Effector CD8-positive, alpha-beta T cell (primary cell): Measurements from ENCODE around the gene SNTG2.

Experiments
- DNase-seq: peaks from one replicate; lab custom pipeline; 2025; lab: John Stamatoyannopoulos, UW

Gene SNTG2

DNA sequence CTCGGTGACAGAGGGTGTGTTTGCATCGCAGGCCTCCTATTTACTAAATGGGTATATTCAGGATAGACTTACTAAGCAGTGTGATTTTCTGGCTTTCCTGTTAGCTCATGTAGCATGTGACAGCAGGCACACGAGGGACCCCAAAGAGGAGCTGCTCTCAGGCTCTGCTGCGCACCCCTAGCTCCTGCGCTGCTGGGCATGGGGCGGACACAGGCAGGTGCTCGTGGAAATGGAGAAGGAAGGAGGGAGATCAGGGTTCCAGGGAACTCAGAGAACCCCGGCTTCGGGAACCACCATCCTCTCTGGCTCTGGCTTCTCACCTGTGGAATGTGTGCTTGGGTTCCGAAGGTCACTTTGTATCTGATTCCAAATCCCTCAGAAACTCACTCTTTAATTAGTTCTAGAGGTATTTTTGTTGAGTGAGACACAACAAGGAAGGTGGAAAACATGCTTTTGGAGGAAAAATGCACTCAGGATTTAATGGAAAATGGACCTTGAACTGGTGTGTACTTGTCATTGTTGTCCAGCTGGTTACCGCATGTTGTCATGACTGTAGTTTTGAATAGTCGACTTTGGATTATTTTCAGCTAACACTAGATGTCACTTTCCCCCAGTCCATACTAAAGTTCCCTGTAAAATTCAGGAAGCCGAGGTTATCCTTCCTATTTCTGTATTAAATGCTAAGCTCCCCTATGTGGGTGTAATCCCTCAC is 3.5 kb downstream of the SNTG2 start:
- DNase-seq: no peak

GRCh38 chr2:954687-955000 is 4.0 kb downstream of the SNTG2 start:
- no peak for DNase-seq

- no peak for DNase-seq
Observed at GRCh38 chr2:955829-956731, 5.4 kb downstream of the SNTG2 start.

- DNase-seq: no peak
Observed at GRCh38 chr2:959457-959856, 8.8 kb downstream of the SNTG2 start.

DNA sequence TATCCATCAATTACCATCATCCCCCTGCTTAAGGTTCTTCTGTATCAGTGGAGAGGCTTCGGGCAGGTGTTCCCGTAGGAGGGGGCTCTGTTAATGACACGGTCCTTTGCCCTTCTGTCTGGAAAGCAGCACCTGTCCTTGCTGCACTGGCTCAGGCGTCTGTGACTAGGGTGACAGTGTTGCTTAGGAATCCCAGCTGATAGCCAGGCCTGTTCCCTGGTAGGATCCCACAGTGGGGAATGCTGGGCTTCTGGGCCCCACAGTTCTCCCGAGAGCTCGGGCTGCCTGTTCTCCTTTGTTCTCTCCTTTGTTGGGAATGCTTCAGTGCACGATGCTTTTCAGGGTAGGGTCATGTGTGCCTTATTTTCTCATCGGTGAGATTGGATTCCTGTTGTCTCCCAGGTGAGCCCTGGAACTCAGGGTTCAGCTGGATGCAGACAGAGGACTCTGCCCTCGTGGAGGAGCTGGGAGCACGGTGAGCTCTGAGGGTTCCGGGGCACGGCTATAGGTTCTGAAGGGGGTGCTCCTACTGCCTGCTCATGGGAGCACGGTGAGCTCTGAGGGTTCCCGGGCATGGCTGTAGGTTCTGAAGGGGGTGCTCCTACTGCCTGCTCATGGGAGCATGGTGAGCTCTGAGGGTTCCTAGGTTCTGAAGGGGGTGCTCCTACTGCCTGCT is 9.6 kb downstream of the SNTG2 start:
- no peak for DNase-seq

DNA sequence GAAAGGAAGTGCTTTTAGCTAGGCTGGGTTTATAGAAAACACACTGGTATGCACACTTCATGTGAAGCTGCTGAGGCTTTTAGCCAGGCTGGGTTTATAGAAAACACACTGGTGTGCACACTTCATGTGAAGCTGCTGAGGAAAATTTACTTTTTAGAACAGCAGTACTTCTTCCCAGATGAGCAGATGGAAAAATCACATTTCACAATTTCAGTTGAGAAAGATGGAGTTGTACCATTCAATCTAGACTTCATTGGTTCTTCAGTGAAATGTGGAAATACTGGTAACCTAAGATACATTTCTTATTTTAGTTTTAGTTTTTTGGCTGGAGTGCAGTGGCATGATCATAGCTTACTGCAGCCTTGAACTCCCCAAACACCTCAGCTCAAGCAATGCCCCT is 11.1 kb downstream of the SNTG2 start:
- DNase-seq: no peak

- no peak for DNase-seq
Observed at GRCh38 chr2:963876-964275, 13.2 kb downstream of the SNTG2 start.

DNA sequence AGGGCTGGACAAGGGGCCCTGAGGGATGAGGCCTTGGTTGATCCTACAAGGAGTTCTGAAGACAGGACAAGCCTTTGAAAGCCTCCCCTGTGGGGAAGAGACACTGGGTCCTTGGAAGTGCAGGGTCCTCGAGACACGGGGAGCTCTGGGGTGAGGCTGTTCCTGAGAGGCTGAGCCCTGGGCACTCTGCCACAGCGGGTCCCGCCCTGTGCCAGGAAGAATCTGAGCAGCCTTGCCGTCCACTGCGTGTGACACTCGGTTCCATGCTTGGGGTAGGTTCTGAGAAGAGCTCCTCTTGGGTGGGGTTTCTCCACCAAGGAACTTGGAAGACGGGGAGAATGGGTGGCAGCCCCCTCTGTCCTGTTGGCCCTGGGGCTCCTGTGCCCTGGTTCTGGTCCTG is 13.9 kb downstream of the SNTG2 start:
- DNase-seq: no peak

- DNase-seq: no peak
Observed at GRCh38 chr2:965640-966147, 15.0 kb downstream of the SNTG2 start.

- no peak for DNase-seq
Observed at GRCh38 chr2:973129-973528, 22.5 kb downstream of the SNTG2 start.

- DNase-seq: no peak
Observed at GRCh38 chr2:974054-974453, 23.4 kb downstream of the SNTG2 start.

DNA sequence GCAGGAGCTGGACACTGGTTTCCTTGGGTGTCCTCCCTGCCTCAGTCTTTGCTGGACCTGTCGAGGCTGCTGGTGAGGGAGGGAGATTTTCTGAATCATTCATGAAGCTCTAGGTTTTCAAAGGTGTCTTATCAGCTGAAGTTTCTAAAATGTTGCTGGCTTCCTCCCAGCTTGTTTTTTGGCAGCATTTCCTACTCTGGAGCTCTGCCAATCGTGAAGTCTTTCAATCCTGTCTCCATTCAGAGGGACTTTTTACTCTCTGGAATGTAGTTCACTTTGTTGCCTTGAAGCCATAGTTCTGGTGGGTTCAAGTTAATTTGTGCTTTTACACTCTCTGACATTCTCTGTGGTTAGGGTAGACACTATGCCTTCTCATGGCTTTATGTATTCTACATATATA is 23.9 kb downstream of the SNTG2 start:
- no peak for DNase-seq

GRCh38 chr2:975095-975494 is 24.4 kb downstream of the SNTG2 start:
- DNase-seq: no peak

DNA sequence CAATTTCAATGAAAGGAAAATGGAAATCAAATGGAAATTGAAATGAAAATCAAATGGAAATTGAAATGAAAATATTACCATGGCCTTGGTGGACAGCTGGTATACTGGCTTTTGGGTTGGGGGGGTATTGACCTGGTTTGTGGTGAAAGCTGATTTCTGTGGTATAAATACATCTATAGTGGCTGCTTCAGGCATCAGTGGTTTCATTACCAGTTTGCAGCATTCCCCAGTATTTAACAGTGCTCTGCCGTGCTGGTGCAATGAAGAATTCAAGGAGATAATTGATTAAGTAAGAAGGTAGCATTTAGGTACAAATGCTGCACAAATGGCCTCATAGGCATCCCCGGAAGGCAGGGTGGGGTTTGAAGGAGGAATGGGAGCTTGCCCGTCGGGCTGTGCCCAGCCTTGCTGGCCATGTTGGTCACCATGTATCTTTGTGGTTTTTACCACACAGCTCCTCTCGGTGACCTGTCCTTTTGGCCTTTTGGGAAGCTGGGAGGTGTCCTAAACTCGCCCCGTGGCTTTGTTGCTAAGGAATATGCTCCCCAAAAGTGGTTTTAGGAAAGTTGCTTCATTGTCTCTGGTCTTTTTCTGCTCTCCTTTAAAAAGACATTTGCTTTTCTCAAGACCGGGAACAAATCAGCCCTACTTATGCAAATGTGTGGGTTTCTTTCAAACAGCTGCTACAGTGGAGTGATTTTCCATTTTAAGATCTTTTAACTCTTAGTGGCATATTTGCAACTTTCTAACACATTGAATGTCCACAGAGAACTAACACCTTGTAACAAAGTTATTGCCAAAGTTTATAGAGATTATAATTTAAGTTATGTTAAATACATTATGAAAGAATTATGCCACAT is 28.6 kb downstream of the SNTG2 start:
- no peak for DNase-seq

- no peak for DNase-seq
Observed at GRCh38 chr2:980176-980575, 29.5 kb downstream of the SNTG2 start.

GRCh38 chr2:981258-981657 is 30.6 kb downstream of the SNTG2 start:
- no peak for DNase-seq

DNA sequence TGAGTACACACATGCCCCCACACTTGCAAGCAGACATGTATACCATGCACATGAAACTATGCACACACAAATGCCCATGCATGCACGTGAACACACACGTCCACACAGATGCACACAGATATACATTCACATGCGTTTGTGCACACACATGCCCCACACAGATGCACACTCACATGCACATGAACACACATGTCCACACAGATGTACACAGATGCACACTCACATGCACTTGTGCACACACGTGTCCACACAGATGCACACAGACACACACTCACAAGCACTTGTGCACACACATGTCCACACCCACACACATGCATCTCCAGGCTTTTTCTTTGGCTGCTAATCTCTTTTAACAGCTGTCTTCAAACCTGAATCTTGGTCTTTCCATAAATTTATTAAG is 31.1 kb downstream of the SNTG2 start:
- no peak for DNase-seq

DNA sequence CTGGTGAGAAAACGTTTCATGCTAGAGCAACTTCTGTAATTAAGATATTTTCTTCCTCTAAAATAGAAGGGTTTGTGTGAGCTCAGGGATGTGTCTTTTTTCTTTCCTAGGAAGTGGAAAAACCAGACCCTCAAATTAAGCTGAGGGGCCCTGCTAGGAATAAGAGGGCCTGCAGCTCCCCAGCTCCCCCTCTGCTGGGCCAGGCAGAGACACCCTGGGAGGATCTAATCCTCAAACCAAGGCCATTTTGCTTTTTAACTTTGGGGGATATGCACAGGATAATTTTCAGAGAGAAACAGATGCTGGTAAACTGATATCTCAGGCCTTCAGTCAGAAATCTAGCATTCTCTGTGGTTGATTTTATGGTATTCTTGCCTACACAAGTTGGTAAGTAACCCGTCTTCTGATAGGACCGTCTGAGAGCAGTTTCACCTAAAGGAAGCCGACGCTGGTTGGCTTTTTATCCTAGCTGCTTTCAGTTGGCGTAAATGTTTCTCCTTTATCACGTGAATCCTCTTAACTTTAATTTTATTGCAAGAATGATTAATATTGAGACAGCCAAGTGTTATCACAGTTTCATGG is 34.8 kb downstream of the SNTG2 start:
- DNase-seq: no peak

- no peak for DNase-seq
Observed at GRCh38 chr2:987789-988188, 37.1 kb downstream of the SNTG2 start.

GRCh38 chr2:989781-990467 is 39.3 kb downstream of the SNTG2 start:
- no peak for DNase-seq

DNA sequence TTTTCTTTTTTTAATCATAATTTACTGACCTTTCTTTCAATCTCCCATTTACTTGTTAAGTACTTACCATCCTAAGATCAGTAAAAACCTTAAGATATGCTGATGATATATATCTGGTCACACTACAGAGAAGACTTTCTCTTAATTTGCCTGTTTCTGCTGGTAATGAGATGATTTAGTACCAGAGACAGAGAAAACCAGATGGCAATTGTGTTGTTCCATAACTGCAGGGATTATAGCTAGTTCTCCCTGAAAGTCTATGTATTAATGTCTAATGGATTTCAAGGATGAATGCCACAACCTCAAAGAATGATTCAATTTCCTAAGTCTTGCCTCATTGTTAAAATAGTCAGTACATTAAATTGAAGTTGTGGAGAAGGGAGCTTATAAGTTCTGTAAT is 40.3 kb downstream of the SNTG2 start:
- DNase-seq: no peak
